ENCODE data around the gene NARF. TPM values are rescaled to one million over a fixed set of nuclear protein-coding genes. Genes with fewer than 3 reads are reported as not detected.
"Not testable (repeated sequence)": the region's sequence is repeated elsewhere in the genome, so short reads cannot be mapped to it uniquely, and the experiment has no call there.

The NARF gene
- polyA plus RNA-seq, 1 experiment: 76.1 TPM

GRCh38 chr17:82503094-82503727 is 44.7 kb downstream of the NARF start:
- no peaks in the 10 kb centered on the region for H3K27me3 ChIP-seq (ENCODE audit: control insufficient read depth, insufficient read depth, low read length)
- CTCF ChIA-PET: interaction anchor here (1.0 to 1.4 kb wide), 2 partner anchors 48 to 52 kb away, joined by 3 to 5 read pairs; no protein-coding TSS in a partner anchor
- POLR2A ChIA-PET: no interaction called here
- TF ChIP-seq, protein P1, sequence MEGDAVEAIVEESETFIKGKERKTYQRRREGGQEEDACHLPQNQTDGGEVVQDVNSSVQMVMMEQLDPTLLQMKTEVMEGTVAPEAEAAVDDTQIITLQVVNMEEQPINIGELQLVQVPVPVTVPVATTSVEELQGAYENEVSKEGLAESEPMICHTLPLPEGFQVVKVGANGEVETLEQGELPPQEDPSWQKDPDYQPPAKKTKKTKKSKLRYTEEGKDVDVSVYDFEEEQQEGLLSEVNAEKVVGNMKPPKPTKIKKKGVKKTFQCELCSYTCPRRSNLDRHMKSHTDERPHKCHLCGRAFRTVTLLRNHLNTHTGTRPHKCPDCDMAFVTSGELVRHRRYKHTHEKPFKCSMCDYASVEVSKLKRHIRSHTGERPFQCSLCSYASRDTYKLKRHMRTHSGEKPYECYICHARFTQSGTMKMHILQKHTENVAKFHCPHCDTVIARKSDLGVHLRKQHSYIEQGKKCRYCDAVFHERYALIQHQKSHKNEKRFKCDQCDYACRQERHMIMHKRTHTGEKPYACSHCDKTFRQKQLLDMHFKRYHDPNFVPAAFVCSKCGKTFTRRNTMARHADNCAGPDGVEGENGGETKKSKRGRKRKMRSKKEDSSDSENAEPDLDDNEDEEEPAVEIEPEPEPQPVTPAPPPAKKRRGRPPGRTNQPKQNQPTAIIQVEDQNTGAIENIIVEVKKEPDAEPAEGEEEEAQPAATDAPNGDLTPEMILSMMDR (IDR thresholded peaks at IDR 0.05; ENCODE audit: low read depth, low read length): no peak
- H3K9me3 ChIP-seq (ENCODE audit: control insufficient read depth, insufficient read depth, low read length): no peaks in the 10 kb centered on the region
- no peak for DNase-seq (ENCODE audit: low read depth, low spot score)
- H3K4me3 ChIP-seq (ENCODE audit: low read depth, low read length): no peak overlapping the region
- H3K27ac ChIP-seq (ENCODE audit: low read depth, low read length): no peak overlapping the region

DNA sequence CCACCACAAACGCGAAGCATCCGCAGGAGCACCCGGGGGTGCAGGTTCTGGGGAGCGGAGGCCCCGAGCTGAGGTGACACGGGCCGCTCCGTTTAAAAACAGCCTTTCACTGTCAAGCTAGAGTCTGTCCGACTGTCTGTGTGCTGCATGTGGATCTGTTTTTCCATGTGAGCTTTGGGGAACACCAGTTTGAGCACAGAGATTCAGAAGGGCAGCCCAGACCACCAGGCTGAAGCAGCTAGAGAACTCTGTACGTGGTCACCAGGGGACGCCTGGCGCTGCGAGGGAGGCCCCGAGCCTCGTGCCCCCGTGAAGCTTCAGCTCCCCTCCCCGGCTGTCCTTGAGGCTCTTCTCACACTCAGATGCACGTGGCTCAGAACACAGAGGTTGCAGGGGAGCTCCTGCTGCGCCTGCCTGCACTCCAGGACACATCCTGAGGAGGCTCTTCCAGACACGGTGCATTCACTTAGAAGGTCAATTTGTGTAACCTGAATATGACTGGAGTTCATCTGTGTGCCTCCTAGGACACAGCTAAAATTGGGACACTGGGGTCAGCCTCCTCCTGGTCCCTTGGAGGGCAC is 45.3 kb downstream of the NARF start:
- Histone ChIP-seq H3K4me3 (ENCODE audit: low read depth, low read length) (no peak overlapping the region), H3K27me3 (ENCODE audit: control insufficient read depth, insufficient read depth, low read length) (no peaks in the 10 kb centered on the region), H3K9me3 (ENCODE audit: control insufficient read depth, insufficient read depth, low read length) (no peaks in the 10 kb centered on the region), H3K27ac (ENCODE audit: low read depth, low read length) (no peak overlapping the region)
- no peak for DNase-seq (ENCODE audit: low read depth, low spot score)
- CTCF ChIA-PET: interaction anchor here (1.4 kb wide), 1 partner anchor 48 kb away, joined by 5 read pairs; no protein-coding TSS in a partner anchor
- TF ChIP-seq, protein P1 (IDR thresholded peaks at IDR 0.05; ENCODE audit: low read depth, low read length): no peak
- POLR2A ChIA-PET: no interaction called here

DNA sequence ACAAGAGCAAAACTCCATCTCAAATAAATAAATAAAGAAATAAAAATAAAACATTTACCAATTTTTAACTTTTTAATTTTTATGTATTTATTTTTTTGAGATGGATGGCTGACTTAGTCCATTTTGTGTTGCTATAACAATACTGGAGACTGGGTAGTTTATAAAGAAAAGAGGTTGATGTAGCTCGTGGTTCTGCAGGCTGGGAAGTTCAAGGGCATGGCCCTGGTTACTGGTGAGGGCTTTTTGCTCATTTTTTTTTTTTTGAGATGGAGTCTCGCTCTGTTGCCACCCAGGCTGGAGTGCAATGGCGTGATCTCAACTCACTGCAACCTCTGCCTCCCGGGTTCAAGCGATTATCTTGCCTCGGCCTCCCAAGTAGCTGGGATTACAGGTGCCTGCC is 46.8 kb downstream of the NARF start:
- DNase-seq (ENCODE audit: low read depth, low spot score): no peak
- TF ChIP-seq, protein P1 (IDR thresholded peaks at IDR 0.05; ENCODE audit: low read depth, low read length): no peak
- Histone ChIP-seq H3K27me3 (ENCODE audit: control insufficient read depth, insufficient read depth, low read length) (no peaks in the 10 kb centered on the region), H3K4me3 (ENCODE audit: low read depth, low read length) (no peak overlapping the region), H3K27ac (ENCODE audit: low read depth, low read length) (no peak overlapping the region), H3K9me3 (ENCODE audit: control insufficient read depth, insufficient read depth, low read length) (no peaks in the 10 kb centered on the region)
- POLR2A ChIA-PET: no interaction called here
- CTCF ChIA-PET: no interaction called here

DNA sequence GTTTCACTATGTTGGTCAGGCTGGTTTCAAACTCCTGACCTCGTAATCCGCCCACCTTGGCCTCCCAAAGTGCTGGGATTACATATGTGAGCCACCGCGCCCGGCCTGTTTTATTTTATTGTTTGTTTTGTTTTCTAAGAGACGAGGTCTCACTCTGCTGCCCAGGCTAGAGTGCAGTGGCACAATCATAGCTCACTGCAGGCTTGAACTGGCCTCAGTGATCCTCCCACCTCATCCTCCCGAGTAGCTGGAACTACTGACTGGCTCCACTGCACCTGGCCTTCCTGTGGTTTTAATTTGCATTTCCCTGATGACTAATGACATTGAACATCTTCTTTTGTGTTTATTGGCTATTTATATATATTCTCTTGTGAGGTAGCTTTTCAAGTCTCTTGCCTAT is 47.9 kb downstream of the NARF start:
- POLR2A ChIA-PET: interaction anchor here (0.9 kb wide), 1 partner anchor 11 kb away, joined by 3 read pairs; no protein-coding TSS in a partner anchor
- H3K27me3 ChIP-seq (ENCODE audit: control insufficient read depth, insufficient read depth, low read length); H3K9me3 ChIP-seq (ENCODE audit: control insufficient read depth, insufficient read depth, low read length); DNase-seq (ENCODE audit: low read depth, low spot score); H3K27ac ChIP-seq (ENCODE audit: low read depth, low read length); CTCF ChIA-PET; H3K4me3 ChIP-seq (ENCODE audit: low read depth, low read length): not testable (repeated sequence)

DNA sequence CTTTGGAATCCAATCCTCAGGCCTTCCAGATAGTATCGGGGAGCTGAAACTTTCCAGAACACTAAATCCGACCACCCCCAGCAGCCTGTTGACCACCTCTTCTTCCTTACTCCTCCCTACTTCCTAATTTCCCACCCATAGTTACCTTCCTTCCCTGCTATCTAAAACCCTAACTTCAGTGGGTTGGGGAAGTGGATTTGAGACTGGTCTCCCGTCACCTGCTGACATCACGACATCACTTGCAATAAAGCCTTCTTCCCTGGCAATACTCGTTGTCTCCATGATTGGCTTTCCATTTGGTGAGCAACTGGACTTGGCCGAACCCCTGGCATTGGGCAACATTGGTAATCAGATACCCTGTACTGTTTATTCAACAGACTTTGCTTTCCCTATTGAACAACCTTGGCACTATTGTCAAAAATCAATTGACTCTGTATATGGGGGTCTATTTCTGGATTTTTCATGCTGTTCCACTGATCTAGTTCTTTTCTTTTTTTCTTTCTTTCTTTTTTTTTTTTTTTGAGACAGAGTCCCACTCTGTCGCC is 49.2 kb downstream of the NARF start:
- CTCF ChIA-PET: interaction anchor here (1.5 kb wide), 1 partner anchor 46 kb away, joined by 4 read pairs; no protein-coding TSS in a partner anchor
- H3K27ac ChIP-seq (ENCODE audit: low read depth, low read length): no peak overlapping the region
- no peak for DNase-seq (ENCODE audit: low read depth, low spot score)
- no peak overlapping the region for H3K4me3 ChIP-seq (ENCODE audit: low read depth, low read length)
- TF ChIP-seq, protein P1 (IDR thresholded peaks at IDR 0.05; ENCODE audit: low read depth, low read length): no peak
- POLR2A ChIA-PET: interaction anchor here (0.5 kb wide), 1 partner anchor 72 kb away, joined by 3 read pairs; no protein-coding TSS in a partner anchor
- H3K27me3 ChIP-seq (ENCODE audit: control insufficient read depth, insufficient read depth, low read length): no peaks in the 10 kb centered on the region
- H3K9me3 ChIP-seq (ENCODE audit: control insufficient read depth, insufficient read depth, low read length): no peaks in the 10 kb centered on the region; the same call in 1 of the 2 replicates

DNA sequence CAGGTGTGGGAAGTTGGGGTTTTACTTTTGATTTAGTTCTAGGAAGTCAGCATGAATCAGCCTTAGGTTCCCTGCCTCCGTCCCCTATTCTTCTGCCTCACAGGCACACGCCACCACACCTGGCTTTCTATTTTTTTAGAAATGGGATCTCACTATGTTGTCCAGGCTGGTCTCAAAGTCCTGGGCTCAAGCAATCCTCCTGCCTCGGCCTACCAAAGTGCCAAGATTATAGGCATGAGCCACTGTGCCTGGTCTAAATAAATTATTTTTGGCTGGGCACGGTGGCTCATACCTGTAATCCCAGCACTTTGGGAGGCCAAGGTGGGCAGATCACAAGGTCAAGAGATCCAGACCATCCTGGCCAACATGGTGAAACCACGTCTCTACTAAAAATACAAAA is 53.1 kb downstream of the NARF start:
- H3K4me3 ChIP-seq (ENCODE audit: low read depth, low read length); H3K27me3 ChIP-seq (ENCODE audit: control insufficient read depth, insufficient read depth, low read length); CTCF ChIA-PET; H3K27ac ChIP-seq (ENCODE audit: low read depth, low read length); DNase-seq (ENCODE audit: low read depth, low spot score); H3K9me3 ChIP-seq (ENCODE audit: control insufficient read depth, insufficient read depth, low read length); POLR2A ChIA-PET: not testable (repeated sequence)

DNA sequence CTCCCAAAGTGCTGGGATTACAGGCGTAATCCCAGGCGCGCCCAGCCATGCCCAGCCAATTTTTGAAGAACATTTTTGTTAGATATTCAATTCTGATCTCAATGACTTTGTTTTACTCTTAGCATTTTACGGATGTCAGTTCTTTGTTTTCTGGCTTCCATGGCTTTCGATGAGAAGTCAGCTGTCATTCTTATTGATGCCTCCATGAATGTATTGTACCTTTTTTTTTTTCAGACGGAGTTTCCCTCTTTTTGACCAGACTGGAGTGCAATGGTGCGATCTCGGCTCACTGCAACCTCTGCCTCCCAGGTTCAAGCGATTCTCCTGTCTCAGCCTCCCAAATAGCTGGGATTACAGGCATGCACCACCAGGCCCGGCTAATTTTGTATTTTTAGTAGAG is 55.3 kb downstream of the NARF start:
- H3K4me3 ChIP-seq (ENCODE audit: low read depth, low read length); H3K27me3 ChIP-seq (ENCODE audit: control insufficient read depth, insufficient read depth, low read length); DNase-seq (ENCODE audit: low read depth, low spot score); H3K27ac ChIP-seq (ENCODE audit: low read depth, low read length); CTCF ChIA-PET; H3K9me3 ChIP-seq (ENCODE audit: control insufficient read depth, insufficient read depth, low read length); POLR2A ChIA-PET: not testable (repeated sequence)
